GM18858 (cell line): ENCODE results near the gene OR51V1.
A peak's percentile ranks its signal among the peaks of the same experiment; 100 is the strongest.

Experiments
- ATAC-seq: cut with Tn5 transposase; IDR thresholded peaks from one replicate; pipeline ENCODE4 v1.9.1; 2021; ENCODE audit not compliant: unreplicated experiment

OR51V1 gene

GRCh38 chr11:5231111-5231510 lies 30.6 kb upstream of the OR51V1 start:
- no peak for ATAC-seq

- ATAC-seq = no peak
Observed at GRCh38 chr11:5230266-5230665, 29.8 kb upstream of the OR51V1 start.

GRCh38 chr11:5229796-5230195 lies 29.3 kb upstream of the OR51V1 start:
- ATAC-seq = no peak

GRCh38 chr11:5229356-5229755 lies 28.9 kb upstream of the OR51V1 start:
- ATAC-seq = no peak

GRCh38 chr11:5228124-5228523 lies 27.6 kb upstream of the OR51V1 start:
- ATAC-seq = no peak

- no peak for ATAC-seq
Observed at GRCh38 chr11:5227681-5228080, 27.2 kb upstream of the OR51V1 start.

GRCh38 chr11:5226732-5227310 lies 26.3 kb upstream of the OR51V1 start, which contains the start of gene HBB:
TSS of gene HBB (minus strand) at chr11:5227071. CDS start at chr11:5227021, 50 bp downstream.
- no peak for ATAC-seq

- ATAC-seq = no peak
Observed at GRCh38 chr11:5225480-5225871, 25.0 kb upstream of the OR51V1 start.

GRCh38 chr11:5224538-5225479 lies 24.3 kb upstream of the OR51V1 start:
- no peak for ATAC-seq

GRCh38 chr11:5223686-5224085 lies 23.2 kb upstream of the OR51V1 start:
- no peak for ATAC-seq

- no peak for ATAC-seq
Observed at GRCh38 chr11:5223146-5223545, 22.7 kb upstream of the OR51V1 start.

GRCh38 chr11:5210376-5210885 lies 9.9 kb upstream of the OR51V1 start:
- no peak for ATAC-seq

GRCh38 chr11:5204787-5205186 lies 4.3 kb upstream of the OR51V1 start:
- peak; percentile 49 for ATAC-seq

GRCh38 chr11:5203366-5203765 lies 2.9 kb upstream of the OR51V1 start:
- ATAC-seq = no peak

- no peak for ATAC-seq
Observed at GRCh38 chr11:5198285-5198684, 2.2 kb downstream of the OR51V1 start.

- ATAC-seq = no peak
Observed at GRCh38 chr11:5197536-5197935, 2.9 kb downstream of the OR51V1 start.

GRCh38 chr11:5196731-5197130 lies 3.8 kb downstream of the OR51V1 start:
- ATAC-seq = no peak

- no peak for ATAC-seq
Observed at GRCh38 chr11:5196067-5196466, 4.4 kb downstream of the OR51V1 start.

GRCh38 chr11:5192738-5193137 lies 7.7 kb downstream of the OR51V1 start:
- ATAC-seq = no peak

GRCh38 chr11:5188201-5188600 lies 12.3 kb downstream of the OR51V1 start:
- no peak for ATAC-seq

- ATAC-seq = no peak
Observed at GRCh38 chr11:5178046-5178837, 22.2 kb downstream of the OR51V1 start.
